Body of pancreas (tissue), 4 donors: Measurements from ENCODE around the gene CUL5. TPM values are rescaled to one million over a fixed set of nuclear protein-coding genes. Genes with fewer than 3 reads are reported as not detected.

ENCODE experiments used
- ATAC-seq: fragments of 150-250 bp; one replicate; pipeline ENCODE4 v1.9.1; 2016
- DNase-seq, 4 donors: peaks; one replicate each; pipeline ENCODE4 v3.0.0-alpha.2; 2019
- H3K27ac ChIP-seq, 4 donors: fragments of 200-600 bp; sonication (generic); 1 replicate in 3 of 4; 2 replicates in 1 of 4; pipeline versions ENCODE4 v1.5.1 to v1.6.1; 2016 to 2019; ENCODE audit warnings: mild to moderate bottlenecking in 1 of 4, mixed read lengths in 1 of 4, moderate library complexity in 1 of 4
- H3K27me3 ChIP-seq, 2 donors: fragments of 200-600 bp; sonication (generic); one replicate each; pipeline ENCODE4 v1.6.0; 2016; ENCODE audit warnings: mild to moderate bottlenecking in 1 of 2
- H3K36me3 ChIP-seq, 2 donors: fragments of 200-600 bp; sonication (generic); replicated peaks in 1 of 2; 2 replicates each; pipeline ENCODE4 v1.5.1; 2016; ENCODE audit warnings: low read depth in 2 of 2; ENCODE audit not compliant: insufficient read depth in 1 of 2
- H3K4me1 ChIP-seq: fragments of 200-600 bp; sonication (generic); one replicate; pipeline ENCODE4 v1.6.0; 2016
- H3K4me3 ChIP-seq, 2 donors: fragments of 200-600 bp; sonication (generic); 1 replicate in 1 of 2; 2 replicates in 1 of 2; pipeline ENCODE4 v1.5.1; 2016 to 2019
- H3K9me3 ChIP-seq, 3 donors: fragments of 200-600 bp; sonication (generic); 1 replicate in 2 of 3; 2 replicates in 1 of 3; pipeline ENCODE4 v1.5.1; 2016
- POLR2A ChIP-seq, 3 donors: fragments of 450-650 bp; IDR thresholded peaks; one replicate each; pipeline ENCODE4 v1.6.1; 2016; ENCODE audit warnings: antibody characterized with exemption in 3 of 3, mild to moderate bottlenecking in 2 of 3
- WGBS, 2 donors: methylation state at CpG; one replicate each; pipeline ENCODE4 v1.1.5; 2017; 5-methylcytosine and 5-hydroxymethylcytosine counted together
- intact Hi-C: fragments of 100-400 bp; cut with DNase I; formaldehyde crosslinking; loops from one replicate; pipeline ENCODE4 v1.15.1; 2023
- total RNA-seq, 2 donors: library from RNA; depleted of rRNA; stranded (reverse); fragments of >200 nt; gene quantifications; one replicate each; pipeline ENCODE4 v1.1.0, GENCODE V29; 2016
- TF ChIP-seq, protein P1 (sequence below), 7 experiments: fragments of 450-650 bp in 4 of 7; fragments of 200-600 bp in 3 of 7; sonication (generic) in 3 of 7; IDR thresholded peaks; one replicate each; pipeline ENCODE4 v1.5.1; 2016 to 2019; ENCODE audit warnings: antibody characterized with exemption in 7 of 7

The CUL5 gene
- total RNA-seq, 2 donors from 2014 or later: 13.7 to 39.9 TPM

DNA sequence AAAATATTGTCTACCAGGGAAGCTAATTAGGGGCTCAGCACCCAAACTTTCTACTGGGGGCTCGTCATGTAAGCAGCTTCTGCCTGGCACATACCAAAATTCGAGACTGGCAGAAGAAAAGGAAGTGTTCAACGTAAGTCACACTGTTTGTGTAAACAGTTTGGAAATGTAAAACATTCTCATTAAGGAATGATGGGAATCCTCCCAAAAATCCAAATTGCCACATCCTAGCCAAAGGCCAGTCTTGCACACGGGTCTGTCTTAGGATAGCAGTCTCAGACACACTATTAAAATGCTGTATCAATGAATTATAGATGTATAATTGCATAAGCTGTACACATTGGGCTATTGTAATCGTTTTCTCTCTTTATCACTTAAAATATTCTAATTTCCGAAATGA, 28.9 kb downstream of the CUL5 start:
- H3K27me3 ChIP-seq: no peaks in the 10 kb centered on the region
- H3K36me3 ChIP-seq: peaks cover 0 to 6% of the 10 kb centered on the region in 2 donors
- H3K4me1 ChIP-seq: no peaks in the 10 kb centered on the region
- no peak overlapping the region for H3K4me3 ChIP-seq
- no peak for DNase-seq
- 73% methylated on average over 6 of the region's 6 CpGs for WGBS, 2 donors
- ATAC-seq: no peak
- TF ChIP-seq, protein P1, sequence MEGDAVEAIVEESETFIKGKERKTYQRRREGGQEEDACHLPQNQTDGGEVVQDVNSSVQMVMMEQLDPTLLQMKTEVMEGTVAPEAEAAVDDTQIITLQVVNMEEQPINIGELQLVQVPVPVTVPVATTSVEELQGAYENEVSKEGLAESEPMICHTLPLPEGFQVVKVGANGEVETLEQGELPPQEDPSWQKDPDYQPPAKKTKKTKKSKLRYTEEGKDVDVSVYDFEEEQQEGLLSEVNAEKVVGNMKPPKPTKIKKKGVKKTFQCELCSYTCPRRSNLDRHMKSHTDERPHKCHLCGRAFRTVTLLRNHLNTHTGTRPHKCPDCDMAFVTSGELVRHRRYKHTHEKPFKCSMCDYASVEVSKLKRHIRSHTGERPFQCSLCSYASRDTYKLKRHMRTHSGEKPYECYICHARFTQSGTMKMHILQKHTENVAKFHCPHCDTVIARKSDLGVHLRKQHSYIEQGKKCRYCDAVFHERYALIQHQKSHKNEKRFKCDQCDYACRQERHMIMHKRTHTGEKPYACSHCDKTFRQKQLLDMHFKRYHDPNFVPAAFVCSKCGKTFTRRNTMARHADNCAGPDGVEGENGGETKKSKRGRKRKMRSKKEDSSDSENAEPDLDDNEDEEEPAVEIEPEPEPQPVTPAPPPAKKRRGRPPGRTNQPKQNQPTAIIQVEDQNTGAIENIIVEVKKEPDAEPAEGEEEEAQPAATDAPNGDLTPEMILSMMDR (IDR thresholded peaks at IDR 0.05): no peak
- no peak for TF ChIP-seq POLR2A (IDR thresholded peaks at IDR 0.05)
- no peak overlapping the region for H3K27ac ChIP-seq
- intact Hi-C loops: no loop called here
- no peaks in the 10 kb centered on the region for H3K9me3 ChIP-seq

GRCh38 chr11:108048269-108048668, 39.6 kb downstream of the CUL5 start:
- intact Hi-C loops: no loop called here
- H3K27ac ChIP-seq: no peak overlapping the region
- no peaks in the 10 kb centered on the region for H3K9me3 ChIP-seq
- H3K27me3 ChIP-seq: no peaks in the 10 kb centered on the region
- peaks cover 0 to 7% of the 10 kb centered on the region in 2 donors for H3K36me3 ChIP-seq
- 77 to 93% methylated on average over 1 of the region's 1 CpG for WGBS, 2 donors
- no peak overlapping the region for H3K4me3 ChIP-seq
- no peak for TF ChIP-seq POLR2A (IDR thresholded peaks at IDR 0.05)
- TF ChIP-seq, protein P1 (IDR thresholded peaks at IDR 0.05): no peak
- H3K4me1 ChIP-seq: no peaks in the 10 kb centered on the region
- no peak for DNase-seq
- ATAC-seq: no peak

DNA sequence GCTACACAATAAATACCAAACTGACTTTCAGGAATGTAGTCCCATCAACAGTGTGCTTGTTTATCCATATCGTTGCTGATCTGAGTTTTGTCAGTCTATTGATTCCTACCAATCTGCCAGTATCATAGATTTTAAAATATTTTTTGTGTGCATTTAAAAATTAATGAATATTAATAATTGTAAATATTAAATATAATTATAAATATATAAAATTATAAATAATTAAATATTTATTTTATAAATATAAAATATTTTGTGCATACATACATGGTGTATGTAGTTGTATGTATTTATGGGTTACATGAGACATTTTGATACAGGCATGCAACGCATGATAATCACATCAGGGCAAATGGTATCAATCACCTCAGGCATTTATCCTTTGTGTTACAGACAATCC, 53.6 kb downstream of the CUL5 start:
- H3K4me3 ChIP-seq: no peak overlapping the region
- intact Hi-C loops: no loop called here
- DNase-seq: no peak
- ATAC-seq: no peak
- peaks cover 0 to 13% of the 10 kb centered on the region in 2 donors for H3K36me3 ChIP-seq
- H3K9me3 ChIP-seq: no peaks in the 10 kb centered on the region
- TF ChIP-seq, protein P1 (IDR thresholded peaks at IDR 0.05): no peak
- no peak for TF ChIP-seq POLR2A (IDR thresholded peaks at IDR 0.05)
- H3K27me3 ChIP-seq: no peaks in the 10 kb centered on the region
- H3K27ac ChIP-seq: no peak overlapping the region
- WGBS, 2 donors: 60 to 68% methylated on average over 2 of the region's 2 CpGs
- no peaks in the 10 kb centered on the region for H3K4me1 ChIP-seq

GRCh38 chr11:108063410-108063809, 54.7 kb downstream of the CUL5 start:
- Histone ChIP-seq H3K4me3 (no peak overlapping the region), H3K36me3 (peaks cover 0 to 10% of the 10 kb centered on the region in 2 donors), H3K4me1 (no peaks in the 10 kb centered on the region), H3K27ac (no peak overlapping the region), H3K9me3 (no peaks in the 10 kb centered on the region), H3K27me3 (no peaks in the 10 kb centered on the region)
- intact Hi-C loops: no loop called here
- no peak for TF ChIP-seq POLR2A (IDR thresholded peaks at IDR 0.05)
- TF ChIP-seq, protein P1 (IDR thresholded peaks at IDR 0.05): no peak
- WGBS, 2 donors: 95 to 96% methylated on average over 2 of the region's 2 CpGs
- no peak for ATAC-seq
- DNase-seq: no peak

DNA sequence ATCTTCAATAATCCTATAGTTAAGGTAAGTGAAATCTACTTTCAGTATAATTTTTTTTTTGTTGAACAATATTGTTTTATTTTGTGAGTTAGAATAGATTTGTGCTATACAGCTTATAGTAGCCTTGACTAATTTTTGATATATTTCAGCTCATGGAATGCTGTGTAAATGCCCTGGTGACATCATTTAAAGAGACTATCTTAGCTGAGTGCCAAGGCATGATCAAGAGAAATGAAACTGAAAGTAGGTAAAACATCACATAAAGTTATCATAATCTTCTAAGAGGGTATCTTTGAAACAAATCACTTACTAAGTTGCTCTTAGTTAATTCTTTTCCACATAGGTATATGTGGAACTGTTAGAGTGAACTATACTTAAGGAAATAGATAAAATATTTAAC, 61.2 kb downstream of the CUL5 start:
- no peak overlapping the region for H3K27ac ChIP-seq

More for the DNA sequence above, 61.2 kb downstream of the CUL5 start:
- Histone ChIP-seq H3K4me3 (no peak overlapping the region), H3K9me3 (no peaks in the 10 kb centered on the region), H3K4me1 (no peaks in the 10 kb centered on the region), H3K36me3 (peaks cover 0 to 4% of the 10 kb centered on the region in 2 donors), H3K27me3 (no peaks in the 10 kb centered on the region)
- no peak for TF ChIP-seq POLR2A (IDR thresholded peaks at IDR 0.05)
- TF ChIP-seq, protein P1 (IDR thresholded peaks at IDR 0.05): no peak
- no peak for ATAC-seq
- intact Hi-C loops: no loop called here
- no peak for DNase-seq
